ENCODE measurements around the gene FARS2.

- TF ChIP-seq FOXM1 (IDR thresholded peaks at IDR 0.05; ENCODE audit: borderline replicate concordance) (no peak), TARDBP (IDR thresholded peaks at IDR 0.05) (no peak), ARNT (IDR thresholded peaks at IDR 0.05) (no peak), SP1 (IDR thresholded peaks at IDR 0.05) (no peak), CTBP1 (IDR thresholded peaks at IDR 0.05; ENCODE audit: borderline replicate concordance) (no peak), FOXA1 (IDR thresholded peaks at IDR 0.05) (no peak), NFRKB (IDR thresholded peaks at IDR 0.05) (no peak), PKNOX1 (IDR thresholded peaks at IDR 0.05) (no peak), LEF1 (IDR thresholded peaks at IDR 0.05; ENCODE audit: borderline replicate concordance) (no peak), BHLHE40 (IDR thresholded peaks at IDR 0.05; ENCODE audit: borderline replicate concordance) (no peak)
These were observed 67.5 kb downstream of the FARS2 start for GRCh38 chr6:5328800-5329199.
